Retinal pigment epithelial cell (primary cell): ENCODE results near the gene RNF166.

Source experiments
- DNase-seq: peaks from one replicate; pipeline ENCODE4 v3.0.0-alpha.2; 2010; ENCODE audit warnings: low read depth
- H3K4me3 ChIP-seq: 2 replicates; pipeline ENCODE4 v1.5.1; 2011; ENCODE audit warnings: mild to moderate bottlenecking, low read length, control low read depth, moderate library complexity
- TF ChIP-seq, protein P1 (sequence below): conservative IDR thresholded peaks from 2 replicates; pipeline ENCODE4 v1.5.1; 2011; ENCODE audit warnings: low read depth, low read length, control low read depth, inconsistent platforms

Gene RNF166

DNA sequence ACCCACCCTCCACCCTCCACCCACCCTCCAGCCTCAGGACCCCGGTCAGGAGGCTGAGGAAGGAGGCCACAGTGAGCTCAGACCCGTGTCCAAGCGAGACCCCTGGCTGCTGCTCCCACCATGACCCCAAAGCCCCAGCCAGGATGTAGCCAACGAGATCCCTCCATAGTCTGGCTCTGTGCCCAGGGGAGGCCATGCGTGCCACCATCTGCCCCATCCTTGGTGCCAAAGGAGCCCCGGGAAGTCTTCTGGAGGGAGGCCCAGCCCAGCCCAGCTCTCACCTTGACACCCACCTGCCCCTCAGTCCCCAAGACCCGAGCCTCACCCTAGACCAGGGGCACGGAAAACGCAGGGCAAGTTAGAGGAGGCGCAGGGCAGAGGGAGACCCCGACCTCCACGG is 44.6 kb upstream of the RNF166 start:
- TF ChIP-seq, protein P1, sequence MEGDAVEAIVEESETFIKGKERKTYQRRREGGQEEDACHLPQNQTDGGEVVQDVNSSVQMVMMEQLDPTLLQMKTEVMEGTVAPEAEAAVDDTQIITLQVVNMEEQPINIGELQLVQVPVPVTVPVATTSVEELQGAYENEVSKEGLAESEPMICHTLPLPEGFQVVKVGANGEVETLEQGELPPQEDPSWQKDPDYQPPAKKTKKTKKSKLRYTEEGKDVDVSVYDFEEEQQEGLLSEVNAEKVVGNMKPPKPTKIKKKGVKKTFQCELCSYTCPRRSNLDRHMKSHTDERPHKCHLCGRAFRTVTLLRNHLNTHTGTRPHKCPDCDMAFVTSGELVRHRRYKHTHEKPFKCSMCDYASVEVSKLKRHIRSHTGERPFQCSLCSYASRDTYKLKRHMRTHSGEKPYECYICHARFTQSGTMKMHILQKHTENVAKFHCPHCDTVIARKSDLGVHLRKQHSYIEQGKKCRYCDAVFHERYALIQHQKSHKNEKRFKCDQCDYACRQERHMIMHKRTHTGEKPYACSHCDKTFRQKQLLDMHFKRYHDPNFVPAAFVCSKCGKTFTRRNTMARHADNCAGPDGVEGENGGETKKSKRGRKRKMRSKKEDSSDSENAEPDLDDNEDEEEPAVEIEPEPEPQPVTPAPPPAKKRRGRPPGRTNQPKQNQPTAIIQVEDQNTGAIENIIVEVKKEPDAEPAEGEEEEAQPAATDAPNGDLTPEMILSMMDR, result no peak
- no peak overlapping the region for H3K4me3 ChIP-seq
- DNase-seq, result no peak

DNA sequence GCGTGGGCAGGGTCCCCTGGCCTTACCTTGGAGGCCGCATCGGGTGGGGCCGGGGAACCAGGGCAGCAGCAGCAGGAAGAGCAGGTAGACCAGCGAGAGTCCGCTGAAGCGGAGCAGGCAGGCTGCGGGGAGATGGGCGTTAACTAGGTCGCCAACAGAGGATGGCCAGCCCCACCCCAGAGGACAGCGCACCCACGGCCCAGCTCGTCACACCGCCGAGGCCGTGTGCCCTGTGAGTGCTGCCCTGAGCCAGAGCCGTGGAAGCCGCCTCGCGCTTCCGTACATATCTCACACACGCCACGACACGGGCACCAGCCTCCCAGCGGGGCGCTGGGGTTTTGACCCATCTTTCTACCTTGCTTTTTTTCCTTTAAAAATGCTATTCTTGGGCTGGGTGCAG is 43.1 kb upstream of the RNF166 start:
- H3K4me3 ChIP-seq, result no peak overlapping the region
- no peak for DNase-seq
- TF ChIP-seq, protein P1, result no peak

DNA sequence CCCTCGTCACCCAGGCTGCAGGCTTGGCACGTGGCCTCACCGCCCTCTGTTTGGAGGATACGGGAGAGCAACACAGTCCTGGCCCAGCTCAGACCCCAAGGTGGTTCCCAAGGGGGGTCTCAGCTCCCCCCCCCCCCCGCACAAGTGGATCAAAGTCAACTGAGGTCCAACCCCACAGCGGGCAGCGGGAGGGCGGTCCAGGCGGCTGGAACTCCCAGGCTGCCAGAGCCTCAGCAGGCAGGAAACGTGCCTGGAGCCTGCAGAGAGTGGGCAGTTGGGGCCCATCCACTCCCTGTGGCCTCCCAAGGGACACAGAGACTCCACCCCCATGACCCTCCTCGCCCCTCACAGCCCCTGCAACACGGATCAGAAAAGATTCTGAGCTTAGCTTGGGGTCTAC is 42.2 kb upstream of the RNF166 start:
- TF ChIP-seq, protein P1, result no peak
- DNase-seq, result no peak
- H3K4me3 ChIP-seq, result no peak overlapping the region

DNA sequence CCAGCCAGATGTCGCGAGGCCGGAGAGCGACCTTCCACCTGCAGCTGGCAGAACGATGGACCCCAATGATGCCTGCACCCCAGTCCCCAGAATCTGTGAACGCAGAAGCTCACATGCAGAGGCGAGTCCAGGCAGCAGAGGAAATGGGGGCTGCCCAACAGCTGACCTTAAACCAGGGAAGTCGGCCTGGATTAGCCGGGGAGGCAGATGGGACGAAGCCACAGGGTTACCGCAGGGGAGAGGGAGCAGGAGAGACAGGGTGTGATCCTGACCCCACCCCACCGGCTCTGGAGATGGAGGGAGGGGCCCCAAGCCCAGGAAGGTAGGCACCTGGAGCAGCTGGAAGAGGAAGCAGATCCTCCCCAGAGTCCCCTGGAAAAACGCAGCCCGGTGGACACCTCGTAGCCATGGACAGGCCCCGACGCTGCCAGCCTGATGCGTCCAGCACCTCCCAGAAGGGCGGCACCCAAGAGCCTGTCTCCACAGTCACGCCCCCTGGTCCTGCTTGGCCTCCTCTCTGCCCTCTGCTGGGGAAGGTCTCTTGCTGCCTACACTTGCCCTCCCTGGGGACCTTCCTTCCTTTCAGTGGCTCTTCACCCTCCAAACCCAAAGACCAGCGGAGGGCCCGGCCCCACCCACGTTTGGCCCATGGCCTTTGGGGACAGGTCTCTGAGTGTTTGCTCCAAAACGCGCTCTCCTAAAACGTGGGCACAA is 41.5 kb upstream of the RNF166 start:
- no peak for DNase-seq
- TF ChIP-seq, protein P1, result peak; percentile 26
- no peak overlapping the region for H3K4me3 ChIP-seq

DNA sequence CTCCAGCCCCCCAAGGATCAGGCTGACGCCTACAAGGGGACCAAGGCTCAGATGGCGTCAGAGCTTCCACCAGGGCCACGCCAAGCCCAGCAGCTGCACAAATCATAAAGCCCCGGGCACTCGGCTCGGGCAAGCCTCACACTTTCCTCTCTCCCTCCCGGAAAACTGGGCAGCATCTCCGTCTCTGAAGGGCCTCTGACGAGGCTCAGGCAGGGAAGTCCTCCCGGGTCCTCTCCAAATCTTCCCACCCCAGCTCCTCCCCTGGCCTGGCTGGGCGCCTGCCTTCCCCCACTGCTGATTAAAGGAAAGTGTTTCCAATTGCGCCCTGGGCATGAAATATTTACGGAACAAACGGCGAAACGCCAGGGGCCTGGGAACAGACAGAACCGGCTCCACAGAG is 40.3 kb upstream of the RNF166 start:
- TF ChIP-seq, protein P1, result no peak
- H3K4me3 ChIP-seq, result no peak overlapping the region
- DNase-seq, result no peak

DNA sequence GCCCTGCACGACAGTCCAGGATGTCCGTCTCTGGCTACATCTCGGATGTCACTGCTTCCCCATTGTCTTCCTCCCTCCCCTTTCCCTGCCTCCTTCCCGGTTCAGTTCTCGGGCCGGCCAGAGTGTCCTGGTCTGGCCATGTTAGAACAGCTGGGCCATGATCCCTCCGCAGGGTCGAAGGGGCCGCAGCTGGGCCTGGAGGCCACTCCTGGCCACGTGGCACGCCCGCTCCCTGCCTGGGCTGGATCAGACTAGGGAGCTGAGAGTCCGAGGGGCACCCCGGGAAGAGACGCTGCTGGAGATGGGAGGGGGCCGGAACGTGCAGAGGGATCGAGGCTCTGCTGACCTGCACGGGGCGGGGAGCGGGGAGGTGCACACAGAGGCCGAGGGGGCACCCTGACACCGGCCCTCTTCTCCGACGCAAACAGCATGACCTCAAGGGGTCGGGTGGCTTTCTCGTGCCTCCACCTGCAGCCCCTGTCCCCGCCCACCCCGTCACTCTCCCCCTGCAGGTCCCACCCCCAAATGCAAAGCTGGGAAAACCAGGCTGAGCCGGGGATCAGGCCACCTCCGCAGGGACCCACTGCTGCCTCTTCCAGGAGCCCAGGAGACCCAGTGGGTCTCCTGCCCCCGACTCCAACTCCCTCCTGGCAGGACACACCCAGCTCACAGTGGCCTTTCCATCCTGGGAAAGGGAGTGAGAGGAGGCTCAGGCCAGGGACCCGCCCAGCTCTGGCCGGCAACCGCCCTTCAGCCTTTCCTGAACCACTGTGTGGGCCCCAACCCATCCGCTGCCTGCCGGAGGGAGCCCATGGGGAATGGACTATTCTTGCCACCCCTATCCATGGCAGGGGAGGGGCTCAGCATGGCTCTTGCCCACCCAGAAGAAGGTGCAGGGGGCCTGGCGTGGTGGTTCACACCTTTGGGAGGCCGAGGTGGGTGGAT is 38.6 kb upstream of the RNF166 start:
- TF ChIP-seq, protein P1, result no peak
- no peak overlapping the region for H3K4me3 ChIP-seq
- DNase-seq, result no peak
